Thoracic aorta (tissue), 2 donors: Measurements from ENCODE around the gene GALNT17. TPM values are rescaled to one million over a fixed set of nuclear protein-coding genes. Genes with fewer than 3 reads are reported as not detected.

Experiments used
- ATAC-seq: fragments of 150-250 bp; one replicate; pipeline ENCODE4 v1.8.0; 2017; ENCODE audit warnings: low read depth; ENCODE audit not compliant: insufficient number of reproducible peaks, low FRiP score
- DNase-seq: peaks from one replicate; pipeline ENCODE4 v3.0.0-alpha.2; 2020; ENCODE audit warnings: low spot score
- H3K27ac ChIP-seq, 2 donors: fragments of 200-600 bp; sonication (generic); 1 replicate in 1 of 2; 2 replicates in 1 of 2; pipeline ENCODE4 v1.5.1; 2016; ENCODE audit warnings: mild to moderate bottlenecking in 2 of 2, moderate library complexity in 2 of 2
- H3K27me3 ChIP-seq: fragments of 200-600 bp; sonication (generic); replicated peaks from 2 replicates; pipeline ENCODE4 v1.6.0; 2016; ENCODE audit warnings: mild to moderate bottlenecking; ENCODE audit not compliant: insufficient read depth
- H3K36me3 ChIP-seq: fragments of 200-600 bp; sonication (generic); one replicate; pipeline ENCODE4 v1.5.1; 2016
- H3K4me1 ChIP-seq, 2 donors: fragments of 200-600 bp; sonication (generic); 1 replicate in 1 of 2; 2 replicates in 1 of 2; pipeline versions ENCODE4 v1.5.1 to v1.6.0; 2016; ENCODE audit warnings: low read depth in 2 of 2, mild to moderate bottlenecking in 1 of 2; ENCODE audit not compliant: control insufficient read depth in 1 of 2
- H3K4me3 ChIP-seq: fragments of 200-600 bp; sonication (generic); 2 replicates; pipeline ENCODE4 v1.5.1; 2016; ENCODE audit warnings: mild to moderate bottlenecking
- H3K9me3 ChIP-seq: fragments of 200-600 bp; sonication (generic); 2 replicates; pipeline ENCODE4 v1.5.1; 2016
- CTCF ChIP-seq: fragments of 200-600 bp; sonication (generic); IDR thresholded peaks from one replicate; pipeline ENCODE4 v1.5.1; 2019; ENCODE audit warnings: antibody characterized with exemption
- total RNA-seq, 2 donors: library from RNA; depleted of rRNA; stranded (reverse); fragments of >200 nt; gene quantifications; one replicate each; pipeline versions ENCODE4 v1.1.0 to v1.2.3, GENCODE V29; 2016

The GALNT17 gene
- total RNA-seq, 2 donors from 2014 or later = 17.6 to 20.8 TPM

- Histone ChIP-seq H3K4me3 (no peak overlapping the region), H3K27ac (no peak overlapping the region), H3K27me3 (no peaks in the 10 kb centered on the region), H3K36me3 (no peaks in the 10 kb centered on the region), H3K9me3 (peaks cover 3% of the 10 kb centered on the region), H3K4me1 (no peaks in the 10 kb centered on the region)
- no peak for TF ChIP-seq CTCF
- no peak for DNase-seq
- ATAC-seq = no peak
Measured at GRCh38 chr7:71668572-71668971, 536.6 kb downstream of the GALNT17 start.

- no peak for ATAC-seq
Measured at GRCh38 chr7:71679480-71679879, 547.5 kb downstream of the GALNT17 start.

GRCh38 chr7:71682181-71682580 is 550.2 kb downstream of the GALNT17 start:
- DNase-seq (no peak), ATAC-seq (no peak)
- no peaks in the 10 kb centered on the region for H3K4me1 ChIP-seq
- no peaks in the 10 kb centered on the region for H3K36me3 ChIP-seq
- no peaks in the 10 kb centered on the region for H3K27me3 ChIP-seq
- H3K4me3 ChIP-seq = no peak overlapping the region
- TF ChIP-seq CTCF = no peak
- H3K27ac ChIP-seq = no peak overlapping the region
- H3K9me3 ChIP-seq = no peaks in the 10 kb centered on the region

More at GRCh38 chr7:71679480-71679879, 547.5 kb downstream of the GALNT17 start:
- Histone ChIP-seq H3K27ac (no peak overlapping the region), H3K36me3 (no peaks in the 10 kb centered on the region), H3K4me3 (no peak overlapping the region), H3K27me3 (no peaks in the 10 kb centered on the region), H3K9me3 (no peaks in the 10 kb centered on the region), H3K4me1 (no peaks in the 10 kb centered on the region)
- DNase-seq = no peak
- TF ChIP-seq CTCF = no peak

GRCh38 chr7:71682841-71683781 is 551.2 kb downstream of the GALNT17 start:
- ATAC-seq (no peak), DNase-seq (no peak)
- Histone ChIP-seq H3K4me3 (no peak overlapping the region), H3K27ac (no peak overlapping the region), H3K27me3 (no peaks in the 10 kb centered on the region), H3K4me1 (no peaks in the 10 kb centered on the region), H3K9me3 (no peaks in the 10 kb centered on the region), H3K36me3 (no peaks in the 10 kb centered on the region)
- no peak for TF ChIP-seq CTCF

GRCh38 chr7:71687286-71687685 is 555.3 kb downstream of the GALNT17 start:
- Histone ChIP-seq H3K36me3 (no peaks in the 10 kb centered on the region), H3K9me3 (no peaks in the 10 kb centered on the region), H3K27ac (no peak overlapping the region), H3K27me3 (no peaks in the 10 kb centered on the region), H3K4me3 (no peak overlapping the region), H3K4me1 (no peaks in the 10 kb centered on the region)
- no peak for ATAC-seq
- TF ChIP-seq CTCF = no peak
- DNase-seq = no peak
